ENCODE results near the gene PTPRM.

Gene PTPRM

GRCh38 chr18:8400193-8400752 lies 833.2 kb downstream of the PTPRM start:
- DNase-seq (ENCODE audit: low spot score): no peak

DNA sequence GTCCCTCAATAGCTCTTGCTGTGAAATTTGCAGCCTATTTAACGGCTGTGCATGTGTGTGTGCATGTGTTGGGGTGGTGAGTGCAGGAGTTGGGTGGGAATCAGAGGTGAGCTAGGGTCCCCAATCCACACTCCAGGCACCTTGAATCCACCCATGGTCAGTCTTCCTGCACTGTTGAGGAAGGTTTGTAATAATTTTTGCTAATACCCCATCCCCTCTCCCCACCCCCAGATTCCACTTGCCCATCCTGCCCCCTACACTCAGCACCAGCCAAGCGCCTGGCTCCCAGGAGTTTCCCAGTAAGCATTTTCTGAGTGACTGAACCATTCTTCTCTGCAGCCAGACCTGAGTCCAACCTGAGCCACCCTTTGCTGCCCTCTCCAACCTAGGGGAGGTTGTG lies 833.7 kb downstream of the PTPRM start:
- no peak for DNase-seq (ENCODE audit: low spot score)

DNA sequence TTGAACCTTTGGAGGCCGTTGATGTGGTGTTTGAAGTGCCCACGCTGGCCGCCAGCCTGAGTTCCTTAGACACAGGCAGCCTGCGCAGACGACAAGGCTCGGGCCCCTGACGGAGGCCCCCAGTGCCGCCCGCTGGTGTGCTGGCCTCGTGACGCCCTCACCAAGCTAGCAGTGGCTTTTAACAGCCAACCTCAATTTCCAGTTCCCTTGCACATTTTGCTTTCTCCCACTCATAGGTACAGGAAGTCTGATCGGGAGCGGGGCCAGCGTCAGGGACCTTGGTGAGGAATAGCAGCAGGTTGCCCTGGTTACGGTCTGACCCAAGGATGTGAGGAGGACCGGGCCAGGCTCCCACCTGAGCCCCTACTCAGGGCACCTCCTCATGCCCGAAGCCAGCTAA lies 834.5 kb downstream of the PTPRM start:
- no peak for DNase-seq (ENCODE audit: low spot score)

- DNase-seq (ENCODE audit: low spot score): no peak
Measured at GRCh38 chr18:8402237-8402636, 835.1 kb downstream of the PTPRM start.

GRCh38 chr18:8403713-8404112 lies 836.6 kb downstream of the PTPRM start:
- no peak for DNase-seq (ENCODE audit: low spot score)

DNA sequence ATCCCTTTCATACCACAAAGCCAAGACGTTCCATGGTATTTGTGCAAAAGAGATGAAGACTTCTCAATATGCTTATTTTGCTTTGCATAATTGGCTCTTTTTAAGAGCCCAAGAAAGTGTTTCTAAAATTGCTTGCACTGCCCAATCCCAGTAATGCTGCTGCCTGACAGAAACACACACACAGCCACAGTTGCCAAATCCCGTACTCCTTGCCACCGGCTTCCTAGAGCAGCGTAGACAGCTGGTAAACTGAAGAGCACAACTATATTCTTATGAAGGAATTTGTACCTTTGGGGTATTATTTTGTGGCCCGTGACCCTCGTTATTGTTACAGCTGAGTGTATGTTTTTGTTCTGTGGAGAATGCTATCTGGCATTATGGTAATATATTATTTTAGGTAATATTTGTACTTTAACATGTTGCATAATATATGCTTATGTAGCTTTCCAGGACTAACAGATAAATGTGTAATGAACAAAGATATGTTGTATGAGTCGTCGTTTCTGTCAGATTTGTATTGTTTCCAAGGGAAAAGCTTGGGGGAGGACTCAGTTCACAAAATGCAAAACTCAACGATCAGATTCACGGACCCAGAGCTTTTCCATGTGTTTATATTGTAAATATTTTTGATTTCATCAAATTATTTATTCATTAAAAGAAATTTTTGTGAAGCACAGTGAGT lies 839.2 kb downstream of the PTPRM start:
- no peak for DNase-seq (ENCODE audit: low spot score)

- DNase-seq (ENCODE audit: low spot score): no peak
Measured at GRCh38 chr18:8406868-8407250, 839.7 kb downstream of the PTPRM start.

DNA sequence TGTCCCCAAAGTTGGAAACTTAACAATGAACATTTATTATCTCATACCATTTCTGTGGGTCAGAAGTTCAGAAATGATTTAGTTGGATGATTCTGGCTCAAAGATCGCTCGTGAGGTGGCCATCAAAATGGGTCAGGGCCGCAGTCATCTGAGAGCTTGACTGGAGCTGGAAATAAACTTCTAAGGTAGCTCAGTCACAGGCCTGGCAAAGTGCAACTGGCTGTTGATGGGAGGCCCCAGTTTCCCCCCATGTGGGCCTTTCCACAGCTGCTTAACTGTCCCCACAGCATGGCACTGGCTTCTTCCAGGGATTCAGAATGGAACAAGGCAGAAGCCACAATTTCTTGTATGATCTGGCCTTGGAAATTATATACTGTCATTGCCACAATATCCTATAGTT lies 842.0 kb downstream of the PTPRM start:
- no peak for DNase-seq (ENCODE audit: low spot score)

DNA sequence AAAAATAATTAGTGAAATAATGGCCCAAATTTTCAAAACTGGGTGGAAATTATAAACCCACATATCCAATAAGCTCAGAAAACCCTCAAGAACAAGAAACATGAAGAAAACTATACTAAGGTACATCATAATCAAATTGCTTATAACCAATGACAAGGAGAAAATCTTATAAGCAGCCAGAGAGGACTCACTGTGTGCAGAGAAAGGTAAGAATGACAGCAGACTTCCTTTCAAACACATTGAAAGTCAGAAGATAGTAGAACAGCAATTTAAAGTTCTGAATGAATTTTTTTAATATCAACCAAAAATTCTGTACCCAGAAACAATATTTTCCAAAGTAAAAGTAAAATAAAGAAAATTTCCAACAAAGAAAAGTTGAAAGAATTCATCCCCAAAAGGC lies 844.4 kb downstream of the PTPRM start:
- DNase-seq (ENCODE audit: low spot score): no peak

DNA sequence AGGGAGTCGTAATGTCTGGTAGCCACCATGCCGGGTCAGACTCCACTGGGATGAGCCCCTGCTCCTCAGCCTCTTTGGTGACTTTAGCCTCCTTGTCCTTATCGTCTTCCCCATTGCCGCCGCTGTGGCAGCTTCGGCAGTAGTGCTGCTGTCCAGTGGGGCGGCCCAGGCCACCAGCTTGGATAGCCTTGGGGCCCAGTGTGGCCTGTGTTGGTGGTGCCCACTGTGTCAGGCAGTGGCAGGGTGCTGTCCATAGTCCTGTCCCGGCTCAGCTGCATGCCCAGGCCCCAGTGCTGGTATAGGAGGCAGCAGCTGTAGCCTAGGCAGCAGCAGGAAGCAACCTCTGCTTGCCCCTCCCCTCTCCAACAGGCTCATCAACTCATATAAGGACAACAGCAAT lies 845.0 kb downstream of the PTPRM start:
- no peak for DNase-seq (ENCODE audit: low spot score)

DNA sequence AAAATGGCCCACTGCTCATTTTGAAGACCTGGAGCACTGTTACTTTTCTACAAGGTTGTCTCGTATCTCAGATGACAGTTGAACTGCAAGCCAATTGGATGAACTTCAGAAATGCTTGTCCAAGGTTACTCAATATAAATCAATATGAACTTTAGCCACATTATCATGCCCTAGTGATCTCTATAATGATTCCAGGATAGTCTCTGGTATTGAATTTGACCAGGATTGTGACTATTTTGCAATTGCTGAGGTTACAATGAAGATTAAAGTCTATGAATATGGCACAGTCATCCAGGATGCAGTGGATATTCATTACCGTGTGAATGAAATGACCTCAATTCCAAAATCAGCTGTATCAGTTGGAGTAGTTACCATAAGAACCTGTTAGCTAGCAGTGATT lies 846.1 kb downstream of the PTPRM start:
- DNase-seq (ENCODE audit: low spot score): no peak

GRCh38 chr18:8413751-8414150 lies 846.6 kb downstream of the PTPRM start:
- DNase-seq (ENCODE audit: low spot score): no peak

- DNase-seq (ENCODE audit: low spot score): no peak
Measured at GRCh38 chr18:8416212-8417019, 849.3 kb downstream of the PTPRM start.

- no peak for DNase-seq (ENCODE audit: low spot score)
Measured at GRCh38 chr18:8422391-8422790, 855.3 kb downstream of the PTPRM start.

- DNase-seq (ENCODE audit: low spot score): no peak
Measured at GRCh38 chr18:8423051-8423557, 856.0 kb downstream of the PTPRM start.

DNA sequence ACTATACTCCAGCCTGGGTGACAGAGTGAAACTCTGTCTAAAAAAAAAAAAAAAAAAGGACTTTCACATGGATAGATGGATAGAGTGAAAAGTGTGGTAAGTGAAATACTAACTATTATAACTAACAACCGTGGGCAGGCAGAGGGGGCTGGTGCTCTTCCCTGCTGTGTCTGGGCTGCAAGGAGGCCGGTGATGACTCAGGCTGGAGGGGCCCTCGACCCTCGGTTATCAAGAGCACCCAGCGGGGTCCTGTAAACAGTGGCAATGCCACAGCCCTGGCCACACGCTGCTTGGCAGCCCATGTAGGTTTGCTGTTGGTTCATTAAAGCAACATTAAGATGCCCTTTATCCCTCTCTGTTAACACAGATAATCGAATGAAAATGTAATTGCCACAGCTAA lies 857.4 kb downstream of the PTPRM start:
- no peak for DNase-seq (ENCODE audit: low spot score)

GRCh38 chr18:8424917-8425725 lies 858.0 kb downstream of the PTPRM start:
- DNase-seq (ENCODE audit: low spot score): no peak

GRCh38 chr18:8426401-8426800 lies 859.3 kb downstream of the PTPRM start:
- DNase-seq (ENCODE audit: low spot score): no peak

DNA sequence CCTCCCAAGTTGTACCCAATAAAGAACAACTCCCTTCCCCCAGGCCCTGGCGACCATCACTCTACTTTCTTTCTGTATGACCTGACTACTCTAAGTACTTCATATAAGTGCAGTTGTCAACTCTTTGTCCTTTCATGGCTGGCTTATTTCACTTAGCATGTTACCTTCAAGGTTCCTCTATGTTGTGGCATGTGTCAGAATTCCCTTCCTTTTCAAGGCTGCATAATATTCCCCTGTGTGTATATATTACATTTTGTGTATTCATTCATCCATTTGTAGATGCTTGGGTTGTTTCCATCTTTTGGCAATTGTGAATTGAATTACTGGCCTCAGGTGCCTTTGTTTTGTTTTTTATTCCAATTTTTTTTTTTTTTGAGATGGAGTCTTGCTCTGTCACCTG lies 860.2 kb downstream of the PTPRM start:
- no peak for DNase-seq (ENCODE audit: low spot score)

DNA sequence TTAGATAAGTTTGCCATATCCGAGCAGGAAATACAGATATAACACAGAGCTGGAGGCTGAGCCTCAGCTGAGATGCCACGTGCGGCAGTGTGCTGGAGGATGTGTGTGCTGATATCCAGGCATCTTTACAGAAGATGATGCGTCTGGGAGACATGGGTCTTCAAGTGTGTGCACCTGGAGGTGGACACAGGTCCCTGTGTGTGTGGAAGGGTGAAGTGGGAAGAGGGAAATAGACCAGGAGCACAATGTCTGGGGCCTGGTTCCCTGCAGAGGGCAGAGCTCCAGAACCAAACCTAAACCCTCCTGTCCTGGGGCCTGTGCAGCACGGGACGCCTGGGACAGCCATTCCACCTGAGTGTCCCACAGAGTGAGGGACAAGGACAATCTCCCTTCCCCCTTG lies 861.8 kb downstream of the PTPRM start:
- DNase-seq (ENCODE audit: low spot score): no peak

- DNase-seq (ENCODE audit: low spot score): no peak
Measured at GRCh38 chr18:8431036-8431435, 863.9 kb downstream of the PTPRM start.

GRCh38 chr18:8433323-8433722 lies 866.2 kb downstream of the PTPRM start:
- DNase-seq (ENCODE audit: low spot score): no peak
